ENCODE data around the gene TMOD4.

The TMOD4 gene

GRCh38 chr1:151137789-151138188 is 38.0 kb downstream of the TMOD4 start:
- no peak for DNase-seq

- DNase-seq, result no peak
Observed at GRCh38 chr1:151135433-151136385, 40.1 kb downstream of the TMOD4 start.

GRCh38 chr1:151134991-151135390 is 40.8 kb downstream of the TMOD4 start:
- DNase-seq, result no peak

GRCh38 chr1:151134396-151134795 is 41.4 kb downstream of the TMOD4 start:
- no peak for DNase-seq

- peak; percentile 49 for DNase-seq
Observed at GRCh38 chr1:151133018-151133806, 42.6 kb downstream of the TMOD4 start.

GRCh38 chr1:151132335-151133017 is 43.3 kb downstream of the TMOD4 start:
- peak; percentile 46 for DNase-seq

GRCh38 chr1:151131701-151132334 is 44.0 kb downstream of the TMOD4 start:
- DNase-seq, result peak; percentile 54

GRCh38 chr1:151130987-151131586 is 44.7 kb downstream of the TMOD4 start:
- DNase-seq, result peak; percentile 94

- no peak for DNase-seq
Observed at GRCh38 chr1:151128800-151129199, 47.0 kb downstream of the TMOD4 start.

GRCh38 chr1:151124763-151125403 is 50.9 kb downstream of the TMOD4 start:
- no peak for DNase-seq

Data from right hindlimb (tissue), 1 donor.